GM18867 (cell line): ENCODE data around the gene ZFP36L2.
A peak's percentile ranks its signal among the peaks of the same experiment; 100 is the strongest.

Source experiments
- ATAC-seq: cut with Tn5 transposase; IDR thresholded peaks from one replicate; pipeline ENCODE4 v1.9.1; 2021; ENCODE audit warnings: mild to moderate bottlenecking, moderate library complexity; ENCODE audit not compliant: unreplicated experiment

Gene ZFP36L2

GRCh38 chr2:43224131-43224570 lies 2.3 kb downstream of the ZFP36L2 start:
- ATAC-seq = no peak

- no peak for ATAC-seq
Measured at GRCh38 chr2:43223521-43224001, 2.8 kb downstream of the ZFP36L2 start.

GRCh38 chr2:43222475-43223309 lies 3.7 kb downstream of the ZFP36L2 start:
- no peak for ATAC-seq

- no peak for ATAC-seq
Measured at GRCh38 chr2:43221763-43222474, 4.5 kb downstream of the ZFP36L2 start.

- ATAC-seq = no peak
Measured at GRCh38 chr2:43221124-43221762, 5.2 kb downstream of the ZFP36L2 start.

GRCh38 chr2:43220760-43221123 lies 5.7 kb downstream of the ZFP36L2 start:
- no peak for ATAC-seq

- no peak for ATAC-seq
Measured at GRCh38 chr2:43220229-43220751, 6.1 kb downstream of the ZFP36L2 start.

- ATAC-seq = peak; percentile 56
Measured at GRCh38 chr2:43219383-43220228, 6.8 kb downstream of the ZFP36L2 start.

- ATAC-seq = no peak
Measured at GRCh38 chr2:43218702-43219382, 7.6 kb downstream of the ZFP36L2 start.

- no peak for ATAC-seq
Measured at GRCh38 chr2:43218155-43218701, 8.2 kb downstream of the ZFP36L2 start.

GRCh38 chr2:43217228-43218154 lies 8.9 kb downstream of the ZFP36L2 start:
- ATAC-seq = no peak

- ATAC-seq = no peak
Measured at GRCh38 chr2:43216629-43217028, 9.8 kb downstream of the ZFP36L2 start.

GRCh38 chr2:43215673-43216255 lies 10.6 kb downstream of the ZFP36L2 start:
- no peak for ATAC-seq

GRCh38 chr2:43214253-43214652 lies 12.2 kb downstream of the ZFP36L2 start:
- no peak for ATAC-seq

GRCh38 chr2:43212931-43213330 lies 13.5 kb downstream of the ZFP36L2 start:
- ATAC-seq = no peak

GRCh38 chr2:43212216-43212835 lies 14.1 kb downstream of the ZFP36L2 start:
- no peak for ATAC-seq

- ATAC-seq = no peak
Measured at GRCh38 chr2:43210467-43211303, 15.7 kb downstream of the ZFP36L2 start.
